Measurements from ENCODE around the gene PKLR.

- TF ChIP-seq POLR2AphosphoS5 (IDR thresholded peaks at IDR 0.05; ENCODE audit: borderline replicate concordance, low read depth, low read length) (no peak), EZH2 (IDR thresholded peaks at IDR 0.05) (no peak), FOXP2 (optimal IDR thresholded peaks at IDR 0.05; ENCODE audit: control extremely low read depth, extremely low read length, insufficient read depth) (no peak)
Measured at GRCh38 chr1:155326631-155327037, 25.4 kb upstream of the PKLR start.
